K562 (cell line): ENCODE measurements around the gene APOL3. TPM values are rescaled to one million over a fixed set of nuclear protein-coding genes. Genes with fewer than 3 reads are reported as not detected.

ENCODE experiments used
- ATAC-seq: fragments of 200-7000 bp; cut with Tn5 transposase; 3 replicates; pipeline ENCODE4 v1.9.1; 2020; ENCODE audit warnings: moderate library complexity
- BruUV-seq: library from RNA; stranded (reverse); fragments of 400-500 nt; replicated peaks from 2 replicates; lab custom pipeline; 2021; lab: Mats Ljungman, UMichigan
- CTCF ChIA-PET: fragments of 300-600 bp; formaldehyde crosslinking; extraction: SDS; loops from one replicate; lab custom pipeline; 2021; ENCODE audit warnings: low intra/inter-chr PET ratio; lab: Yijun Ruan, JAX
- POLR2A ChIA-PET: fragments of 300-600, 350-650 bp; sonication (Branson Sonifier 250); formaldehyde crosslinking; extraction: SDS; loops from one replicate; lab custom pipeline; 2021; ENCODE audit warnings: antibody characterized with exemption, inconsistent platforms; lab: Yijun Ruan, JAX
- DNase-seq, 4 experiments: peaks; one replicate each; pipeline versions ENCODE4 v3.0.0 to v3.0.0-alpha.2; 2011 to 2018; ENCODE audit warnings: low spot score in 3 of 4, mixed read lengths in 3 of 4; ENCODE audit errors: extremely low read depth in 1 of 4
- FAIRE-seq: peaks from 2 replicates; lab custom pipeline; 2011; peaks lifted over from hg19 to GRCh38; lab: Jason Lieb, UNC
- H2AFZ ChIP-seq: 2 replicates; pipeline ENCODE4 v1.6.0; 2011; ENCODE audit warnings: low read depth, low read length, control low read depth, inconsistent platforms
- H3K27ac ChIP-seq: fragments of 200-600 bp; 3 replicates; pipeline ENCODE4 v1.8.0; 2011; ENCODE audit warnings: low read depth, mild to moderate bottlenecking, control low read depth, inconsistent platforms, low read length, moderate library complexity, mixed read lengths; ENCODE audit errors: extremely low read depth
- H3K27me3 ChIP-seq, 2 experiments: fragments of 300-600 bp in 1 of 2; 2 replicates in 1 of 2; 3 replicates in 1 of 2; pipeline versions ENCODE4 v1.6.0 to v1.8.0; 2011; ENCODE audit warnings: inconsistent platforms in 2 of 2, low read length in 2 of 2, mild to moderate bottlenecking in 1 of 2, mixed read lengths in 1 of 2, moderate library complexity in 1 of 2; ENCODE audit not compliant: control insufficient read depth in 2 of 2, insufficient read depth in 2 of 2
- H3K36me3 ChIP-seq: fragments of 300-600 bp; 3 replicates; pipeline ENCODE4 v1.8.0; 2011; ENCODE audit warnings: mild to moderate bottlenecking, low read length, inconsistent platforms; ENCODE audit not compliant: control insufficient read depth, insufficient read depth
- H3K4me1 ChIP-seq, 2 experiments: fragments of 200-600 bp in 1 of 2; replicated peaks in 1 of 2; 2 replicates in 1 of 2; 3 replicates in 1 of 2; pipeline versions ENCODE4 v1.5.1 to v1.8.0; 2011; ENCODE audit warnings: inconsistent platforms in 2 of 2, low read length in 2 of 2, mild to moderate bottlenecking in 1 of 2, mixed read lengths in 1 of 2, moderate library complexity in 1 of 2; ENCODE audit not compliant: control insufficient read depth in 2 of 2, insufficient read depth in 2 of 2
- H3K4me2 ChIP-seq: 2 replicates; pipeline ENCODE4 v1.6.1; 2011; ENCODE audit warnings: low read length, control low read depth, inconsistent platforms, mixed read lengths; ENCODE audit not compliant: insufficient read depth
- H3K4me3 ChIP-seq: fragments of 200-600 bp; sonication (generic), shearing (Covaris generic); 2 replicates; pipeline ENCODE4 v1.5.1; 2016; ENCODE audit warnings: control low read depth, inconsistent platforms
- H3K79me2 ChIP-seq: fragments of 200-600 bp; 3 replicates; pipeline ENCODE4 v1.8.0; 2011; ENCODE audit warnings: low read length, inconsistent platforms; ENCODE audit not compliant: control insufficient read depth, insufficient read depth
- H3K9ac ChIP-seq, 2 experiments: 2 replicates each; pipeline versions ENCODE4 v1.6.0 to v1.6.1; 2011; ENCODE audit warnings: low read depth in 2 of 2, low read length in 2 of 2, control low read depth in 1 of 2, inconsistent platforms in 1 of 2, mild to moderate bottlenecking in 1 of 2, mixed read lengths in 1 of 2; ENCODE audit not compliant: insufficient read depth in 1 of 2
- H3K9me1 ChIP-seq: one replicate; pipeline ENCODE4 v1.6.0; 2011; ENCODE audit warnings: inconsistent platforms, mild to moderate bottlenecking, low read length, moderate library complexity; ENCODE audit not compliant: control insufficient read depth, insufficient read depth
- H3K9me3 ChIP-seq: replicated peaks from 2 replicates; pipeline ENCODE4 v1.5.1; 2011; ENCODE audit warnings: low read depth, low read length, inconsistent platforms; ENCODE audit not compliant: control insufficient read depth, insufficient read depth
- H4K20me1 ChIP-seq: replicated peaks from 2 replicates; pipeline ENCODE4 v1.6.1; 2011; ENCODE audit warnings: low read length, inconsistent platforms, mixed read lengths; ENCODE audit not compliant: control insufficient read depth, insufficient read depth
- CBX3 ChIP-seq, 2 experiments: IDR thresholded peaks; 1 replicate in 1 of 2; 2 replicates in 1 of 2; pipeline ENCODE4 v1.6.1; 2012; ENCODE audit warnings: inconsistent platforms in 2 of 2, low read length in 2 of 2, borderline replicate concordance in 1 of 2, control low read depth in 1 of 2
- ETV1 ChIP-seq: fragments of 450-650 bp; conservative IDR thresholded peaks from 2 replicates; pipeline ENCODE4 v1.6.1; 2016; ENCODE audit warnings: missing genetic modification characterization, control low read depth, low read depth, missing compliant biosample characterization
- HNRNPLL ChIP-seq: fragments of 200-400 bp; formaldehyde crosslinking; IDR thresholded peaks from 2 replicates; pipeline ENCODE4 v1.6.1; 2017; ENCODE audit warnings: low read length, low read depth, mild to moderate bottlenecking; ENCODE audit not compliant: poor library complexity, severe bottlenecking
- NRF1 ChIP-seq, 2 experiments: fragments of 450-650 bp; IDR thresholded peaks in 1 of 2; conservative IDR thresholded peaks in 1 of 2; 2 replicates each; pipeline ENCODE4 v1.6.1; 2014; ENCODE audit warnings: mild to moderate bottlenecking in 2 of 2
- SLC30A9 ChIP-seq: fragments of 250-450 bp; sonication (Bioruptor Pico); IDR thresholded peaks from 2 replicates; pipeline ENCODE4 v1.8.0; 2022; ENCODE audit warnings: mild to moderate bottlenecking, moderate library complexity
- ZNF224 ChIP-seq: sonication (generic); formaldehyde crosslinking; IDR thresholded peaks from 2 replicates; pipeline ENCODE4 v1.8.0; 2022; ENCODE audit warnings: mild to moderate bottlenecking, missing genetic modification reagents
- ZSCAN32 ChIP-seq: fragments of 450-650 bp; formaldehyde crosslinking; IDR thresholded peaks from 2 replicates; pipeline ENCODE4 v1.4.0; 2020; ENCODE audit warnings: mild to moderate bottlenecking, moderate library complexity
- WGBS: fragments of 100-300 bp; shearing (Covaris generic); methylation state at CpG from one replicate; pipeline ENCODE4 v1.1.6; 2016; ENCODE audit warnings: low coverage, mixed read lengths; ENCODE audit not compliant: insufficient coverage; ENCODE audit errors: missing lambda C conversion rate; 5-methylcytosine and 5-hydroxymethylcytosine counted together
- in situ Hi-C: fragments of 300-500 bp; cut with MboI; formaldehyde crosslinking; loops from 4 replicates; pipeline ENCODE4 v1.15.0; 2018; ENCODE audit warnings: inconsistent platforms, mixed read lengths
- intact Hi-C: fragments of 100-400 bp; cut with micrococcal nuclease; formaldehyde crosslinking; loops from 2 replicates; pipeline ENCODE4 v1.14.2; 2022
- polyA plus RNA-seq, 8 experiments: library from polyadenylated mRNA; depleted of rRNA in 4 of 8; stranded (reverse) in 5 of 8; unstranded in 3 of 8; fragments of >200 nt; fragmentation: Nextera tagmentation in 2 of 8; fragmentation: Illumina TruSeq in 1 of 8; extraction: Ambion mirVana in 2 of 8; extraction: Trizol in 1 of 8; gene quantifications; 2 replicates each; pipeline versions ENCODE4 v1.2.1 to v1.2.3, GENCODE V29; 2011 to 2014; ENCODE audit warnings: inconsistent platforms in 1 of 8, missing spikeins in 1 of 8
- total RNA-seq, 7 experiments: library from RNA; depleted of rRNA in 6 of 7; stranded (reverse); fragments of >200 nt in 6 of 7; fragmentation: Illumina TruSeq in 2 of 7; extraction: Trizol in 2 of 7; gene quantifications; 2 replicates each; pipeline versions ENCODE4 v1.2.1 to v1.2.3, GENCODE V29; 2011 to 2021; ENCODE audit warnings: low replicate concordance in 1 of 7
- TF ChIP-seq, protein P1 (sequence below): fragments of 450-650 bp; IDR thresholded peaks from 2 replicates; pipeline ENCODE4 v1.6.1; 2016; ENCODE audit warnings: mild to moderate bottlenecking, moderate library complexity
- TF ChIP-seq, protein P2 (sequence below): sonication (generic); IDR thresholded peaks from 2 replicates; pipeline ENCODE4 v1.6.1; 2016

The APOL3 gene
- total and polyA plus RNA-seq, 9 of the 15 experiments (the other 6 are each of a cell fraction or from before 2014, with no cell fraction given) = 0.25 to 1.1 (median 0.56) TPM; not detected in 1

DNA sequence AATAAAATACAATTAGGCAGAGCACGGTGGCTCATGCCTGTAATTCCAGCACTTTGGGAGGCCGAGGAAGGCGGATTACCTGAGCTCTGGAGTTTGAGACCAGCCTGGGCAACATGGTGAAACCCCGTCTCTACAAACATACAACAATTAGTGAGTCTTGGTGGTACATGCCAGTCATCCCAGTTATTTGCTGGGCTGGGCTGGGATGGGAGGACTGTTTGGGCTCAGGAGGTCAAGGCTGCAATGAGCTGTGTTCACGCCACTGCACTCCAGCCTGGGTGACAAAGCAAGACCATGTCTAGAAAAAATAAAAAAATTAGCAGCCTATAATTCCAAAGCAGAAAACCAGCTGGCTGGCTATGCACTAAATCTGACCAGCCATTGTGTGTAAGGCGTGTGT is 35.1 kb downstream of the APOL3 start:
- Histone ChIP-seq H3K27me3 (peaks cover 12 to 29% of the 10 kb centered on the region in 2 experiments), H2AFZ (no peak overlapping the region), H3K27ac (no peak overlapping the region), H3K36me3 (no peaks in the 10 kb centered on the region), H3K9me1 (no peaks in the 10 kb centered on the region), H3K79me2 (no peaks in the 10 kb centered on the region), H3K4me1 (peaks cover 2 to 9% of the 10 kb centered on the region in 2 experiments; a peak in 4 of 5 replicates), H3K9ac (no peak overlapping the region), H3K4me3 (no peak overlapping the region), H3K4me2 (no peak overlapping the region), H3K9me3 (no peaks in the 10 kb centered on the region), H4K20me1 (no peaks in the 10 kb centered on the region)
- no peak for FAIRE-seq
- 34% methylated on average over 6 of the region's 6 CpGs for WGBS
- intact Hi-C loops (loop anchor here (2.0 kb wide), 2 partner anchors 59 to 499 kb away; no protein-coding TSS in a partner anchor), in situ Hi-C loops (loop anchor here (10.0 kb wide), 2 partner anchors 511 to 771 kb away; partner anchors contain the start of gene MB)
- DNase-seq = no peak
- POLR2A ChIA-PET = interaction anchor here (0.6 to 0.7 kb wide), 2 partner anchors 80 to 1448 kb away, joined by 3 read pairs; no protein-coding TSS in a partner anchor
- CTCF ChIA-PET = interaction anchor here (2.4 kb wide), 1 partner anchor 59 kb away, joined by 19 read pairs; no protein-coding TSS in a partner anchor
- TF ChIP-seq NRF1 (conservative IDR thresholded peaks at IDR 0.05 in 1 of 2, IDR thresholded peaks at IDR 0.05 in 1 of 2) (no peak), ETV1 (tag) (no peak), ZSCAN32 (CRISPR knock-in tag) (no peak), SLC30A9 (CRISPR knock-in tag) (no peak), CBX3 (IDR thresholded peaks at IDR 0.05; ENCODE audit: borderline replicate concordance in 1 of 2, low read length in 2 of 2) (no peak), ZNF224 (no peak), HNRNPLL (no peak)
- TF ChIP-seq, protein P1, sequence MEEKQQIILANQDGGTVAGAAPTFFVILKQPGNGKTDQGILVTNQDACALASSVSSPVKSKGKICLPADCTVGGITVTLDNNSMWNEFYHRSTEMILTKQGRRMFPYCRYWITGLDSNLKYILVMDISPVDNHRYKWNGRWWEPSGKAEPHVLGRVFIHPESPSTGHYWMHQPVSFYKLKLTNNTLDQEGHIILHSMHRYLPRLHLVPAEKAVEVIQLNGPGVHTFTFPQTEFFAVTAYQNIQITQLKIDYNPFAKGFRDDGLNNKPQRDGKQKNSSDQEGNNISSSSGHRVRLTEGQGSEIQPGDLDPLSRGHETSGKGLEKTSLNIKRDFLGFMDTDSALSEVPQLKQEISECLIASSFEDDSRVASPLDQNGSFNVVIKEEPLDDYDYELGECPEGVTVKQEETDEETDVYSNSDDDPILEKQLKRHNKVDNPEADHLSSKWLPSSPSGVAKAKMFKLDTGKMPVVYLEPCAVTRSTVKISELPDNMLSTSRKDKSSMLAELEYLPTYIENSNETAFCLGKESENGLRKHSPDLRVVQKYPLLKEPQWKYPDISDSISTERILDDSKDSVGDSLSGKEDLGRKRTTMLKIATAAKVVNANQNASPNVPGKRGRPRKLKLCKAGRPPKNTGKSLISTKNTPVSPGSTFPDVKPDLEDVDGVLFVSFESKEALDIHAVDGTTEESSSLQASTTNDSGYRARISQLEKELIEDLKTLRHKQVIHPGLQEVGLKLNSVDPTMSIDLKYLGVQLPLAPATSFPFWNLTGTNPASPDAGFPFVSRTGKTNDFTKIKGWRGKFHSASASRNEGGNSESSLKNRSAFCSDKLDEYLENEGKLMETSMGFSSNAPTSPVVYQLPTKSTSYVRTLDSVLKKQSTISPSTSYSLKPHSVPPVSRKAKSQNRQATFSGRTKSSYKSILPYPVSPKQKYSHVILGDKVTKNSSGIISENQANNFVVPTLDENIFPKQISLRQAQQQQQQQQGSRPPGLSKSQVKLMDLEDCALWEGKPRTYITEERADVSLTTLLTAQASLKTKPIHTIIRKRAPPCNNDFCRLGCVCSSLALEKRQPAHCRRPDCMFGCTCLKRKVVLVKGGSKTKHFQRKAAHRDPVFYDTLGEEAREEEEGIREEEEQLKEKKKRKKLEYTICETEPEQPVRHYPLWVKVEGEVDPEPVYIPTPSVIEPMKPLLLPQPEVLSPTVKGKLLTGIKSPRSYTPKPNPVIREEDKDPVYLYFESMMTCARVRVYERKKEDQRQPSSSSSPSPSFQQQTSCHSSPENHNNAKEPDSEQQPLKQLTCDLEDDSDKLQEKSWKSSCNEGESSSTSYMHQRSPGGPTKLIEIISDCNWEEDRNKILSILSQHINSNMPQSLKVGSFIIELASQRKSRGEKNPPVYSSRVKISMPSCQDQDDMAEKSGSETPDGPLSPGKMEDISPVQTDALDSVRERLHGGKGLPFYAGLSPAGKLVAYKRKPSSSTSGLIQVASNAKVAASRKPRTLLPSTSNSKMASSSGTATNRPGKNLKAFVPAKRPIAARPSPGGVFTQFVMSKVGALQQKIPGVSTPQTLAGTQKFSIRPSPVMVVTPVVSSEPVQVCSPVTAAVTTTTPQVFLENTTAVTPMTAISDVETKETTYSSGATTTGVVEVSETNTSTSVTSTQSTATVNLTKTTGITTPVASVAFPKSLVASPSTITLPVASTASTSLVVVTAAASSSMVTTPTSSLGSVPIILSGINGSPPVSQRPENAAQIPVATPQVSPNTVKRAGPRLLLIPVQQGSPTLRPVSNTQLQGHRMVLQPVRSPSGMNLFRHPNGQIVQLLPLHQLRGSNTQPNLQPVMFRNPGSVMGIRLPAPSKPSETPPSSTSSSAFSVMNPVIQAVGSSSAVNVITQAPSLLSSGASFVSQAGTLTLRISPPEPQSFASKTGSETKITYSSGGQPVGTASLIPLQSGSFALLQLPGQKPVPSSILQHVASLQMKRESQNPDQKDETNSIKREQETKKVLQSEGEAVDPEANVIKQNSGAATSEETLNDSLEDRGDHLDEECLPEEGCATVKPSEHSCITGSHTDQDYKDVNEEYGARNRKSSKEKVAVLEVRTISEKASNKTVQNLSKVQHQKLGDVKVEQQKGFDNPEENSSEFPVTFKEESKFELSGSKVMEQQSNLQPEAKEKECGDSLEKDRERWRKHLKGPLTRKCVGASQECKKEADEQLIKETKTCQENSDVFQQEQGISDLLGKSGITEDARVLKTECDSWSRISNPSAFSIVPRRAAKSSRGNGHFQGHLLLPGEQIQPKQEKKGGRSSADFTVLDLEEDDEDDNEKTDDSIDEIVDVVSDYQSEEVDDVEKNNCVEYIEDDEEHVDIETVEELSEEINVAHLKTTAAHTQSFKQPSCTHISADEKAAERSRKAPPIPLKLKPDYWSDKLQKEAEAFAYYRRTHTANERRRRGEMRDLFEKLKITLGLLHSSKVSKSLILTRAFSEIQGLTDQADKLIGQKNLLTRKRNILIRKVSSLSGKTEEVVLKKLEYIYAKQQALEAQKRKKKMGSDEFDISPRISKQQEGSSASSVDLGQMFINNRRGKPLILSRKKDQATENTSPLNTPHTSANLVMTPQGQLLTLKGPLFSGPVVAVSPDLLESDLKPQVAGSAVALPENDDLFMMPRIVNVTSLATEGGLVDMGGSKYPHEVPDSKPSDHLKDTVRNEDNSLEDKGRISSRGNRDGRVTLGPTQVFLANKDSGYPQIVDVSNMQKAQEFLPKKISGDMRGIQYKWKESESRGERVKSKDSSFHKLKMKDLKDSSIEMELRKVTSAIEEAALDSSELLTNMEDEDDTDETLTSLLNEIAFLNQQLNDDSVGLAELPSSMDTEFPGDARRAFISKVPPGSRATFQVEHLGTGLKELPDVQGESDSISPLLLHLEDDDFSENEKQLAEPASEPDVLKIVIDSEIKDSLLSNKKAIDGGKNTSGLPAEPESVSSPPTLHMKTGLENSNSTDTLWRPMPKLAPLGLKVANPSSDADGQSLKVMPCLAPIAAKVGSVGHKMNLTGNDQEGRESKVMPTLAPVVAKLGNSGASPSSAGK = no peak
- TF ChIP-seq, protein P2, sequence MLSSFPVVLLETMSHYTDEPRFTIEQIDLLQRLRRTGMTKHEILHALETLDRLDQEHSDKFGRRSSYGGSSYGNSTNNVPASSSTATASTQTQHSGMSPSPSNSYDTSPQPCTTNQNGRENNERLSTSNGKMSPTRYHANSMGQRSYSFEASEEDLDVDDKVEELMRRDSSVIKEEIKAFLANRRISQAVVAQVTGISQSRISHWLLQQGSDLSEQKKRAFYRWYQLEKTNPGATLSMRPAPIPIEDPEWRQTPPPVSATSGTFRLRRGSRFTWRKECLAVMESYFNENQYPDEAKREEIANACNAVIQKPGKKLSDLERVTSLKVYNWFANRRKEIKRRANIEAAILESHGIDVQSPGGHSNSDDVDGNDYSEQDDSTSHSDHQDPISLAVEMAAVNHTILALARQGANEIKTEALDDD = no peak
- no TSS peak for BruUV-seq
- ATAC-seq = no peak
